Measurements from ENCODE around the gene INPP5B.
"Not testable (repeated sequence)": the region's sequence is repeated elsewhere in the genome, so short reads cannot be mapped to it uniquely, and the experiment has no call there.

Gene INPP5B

DNA sequence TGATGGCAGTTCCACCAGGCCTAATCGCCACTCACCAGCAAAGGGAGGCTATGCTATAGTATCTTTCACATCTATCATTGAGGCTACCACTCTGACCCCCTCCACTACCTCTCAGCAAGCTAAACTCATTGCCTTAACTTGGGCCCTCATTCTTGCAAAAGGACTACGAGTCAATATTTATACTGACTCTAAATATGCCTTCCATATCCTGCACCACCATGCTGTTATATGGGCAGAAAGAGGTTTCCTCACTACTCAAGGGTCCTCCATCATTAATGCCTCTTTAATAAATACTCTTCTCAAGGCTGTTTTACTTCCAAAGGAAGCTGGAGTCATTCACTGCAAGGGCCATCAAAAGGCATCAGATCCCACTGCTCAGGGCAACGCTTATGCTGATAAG lies 35.4 kb downstream of the INPP5B start:
- not testable (repeated sequence) for DNase-seq (ENCODE audit: low read depth)

DNA sequence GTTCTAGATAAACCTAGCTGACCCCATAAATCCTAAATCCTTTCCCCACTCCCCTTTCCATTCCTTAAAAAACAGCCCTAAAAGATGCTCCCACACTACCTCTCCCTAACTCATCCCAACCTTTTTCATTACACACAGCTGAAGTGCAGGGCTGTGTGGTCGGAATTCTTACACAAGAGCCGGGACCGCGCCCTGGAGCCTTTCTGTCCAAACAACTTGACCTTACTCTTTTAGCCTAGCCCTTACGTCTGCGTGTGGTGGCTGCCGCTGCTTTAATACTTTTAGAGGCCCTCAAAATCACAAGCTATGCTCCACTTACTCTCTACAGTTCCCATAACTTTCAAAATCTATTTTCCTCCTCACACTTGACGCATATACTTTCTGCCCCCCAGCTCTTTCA lies 36.0 kb downstream of the INPP5B start:
- not testable (repeated sequence) for DNase-seq (ENCODE audit: low read depth)

DNA sequence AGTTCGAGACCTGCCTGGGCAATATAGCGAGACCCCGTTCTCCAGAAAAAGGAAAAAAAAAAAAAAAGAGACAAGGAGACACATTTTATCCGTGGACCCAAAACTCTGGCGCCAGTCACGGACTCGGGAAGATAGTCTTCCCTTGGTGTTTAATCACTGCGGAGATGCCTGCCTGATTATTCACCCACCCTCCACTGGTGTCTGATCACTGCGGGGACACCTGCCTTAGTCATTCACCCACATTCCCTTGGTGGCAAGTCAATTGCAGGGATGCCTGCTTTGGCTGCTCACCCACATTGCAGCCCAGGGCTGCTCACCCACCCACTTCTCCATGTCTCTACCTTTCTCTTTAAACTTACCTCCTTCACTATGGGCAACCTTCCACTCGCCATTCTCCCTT lies 38.3 kb downstream of the INPP5B start:
- DNase-seq (ENCODE audit: low read depth), result not testable (repeated sequence)

DNA sequence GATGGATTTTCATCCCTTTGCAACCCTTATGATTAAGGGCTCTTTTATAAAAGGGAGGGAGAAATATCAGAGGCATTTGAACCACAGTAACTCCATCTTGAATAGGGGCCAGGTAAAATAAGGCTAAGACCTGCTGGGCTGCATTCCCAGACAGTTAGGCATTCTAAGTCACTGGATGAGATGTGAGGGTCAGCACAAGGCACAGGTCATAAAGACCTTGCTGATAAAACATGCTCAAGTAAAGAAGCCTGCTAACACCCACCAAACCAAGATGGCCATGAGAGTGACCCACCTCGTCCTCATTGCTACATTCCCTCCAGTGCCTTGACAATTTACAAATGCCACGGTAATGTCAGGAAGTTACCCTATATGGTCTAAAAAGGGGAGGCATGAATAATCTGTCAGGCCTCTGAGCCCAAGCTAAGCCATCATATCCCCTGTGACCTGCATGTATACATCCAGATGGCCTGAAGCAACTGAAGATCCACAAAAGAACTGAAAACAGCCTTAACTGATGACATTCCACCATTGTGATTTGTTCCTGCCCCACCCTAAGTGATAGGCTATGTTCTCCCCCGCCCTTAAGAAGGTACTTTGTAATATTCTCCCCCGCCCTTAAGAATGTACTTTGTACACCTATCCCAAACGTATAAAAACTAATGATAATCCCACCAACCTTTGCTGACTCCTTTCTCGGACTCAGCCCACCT lies 39.3 kb downstream of the INPP5B start:
- not testable (repeated sequence) for DNase-seq (ENCODE audit: low read depth)

DNA sequence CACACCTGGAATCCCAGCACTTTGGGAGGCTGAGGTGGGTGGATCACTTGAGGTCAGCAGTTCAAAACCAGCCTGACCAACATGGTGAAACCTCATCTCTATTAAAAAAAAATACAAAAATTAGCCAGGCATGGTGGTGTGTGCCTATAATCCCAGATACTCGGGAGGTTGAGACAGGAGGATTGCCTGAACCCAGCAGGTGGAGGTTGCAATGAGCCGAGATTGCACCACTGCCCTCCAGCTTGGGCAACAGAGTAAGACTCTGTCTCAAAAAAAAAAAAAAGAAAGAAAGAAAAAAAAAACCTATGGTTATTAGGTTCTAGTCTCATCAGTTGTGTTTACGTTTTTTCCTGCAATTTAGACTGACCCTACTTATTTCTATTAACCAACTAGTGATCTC lies 40.3 kb downstream of the INPP5B start:
- DNase-seq (ENCODE audit: low read depth), result not testable (repeated sequence)

DNA sequence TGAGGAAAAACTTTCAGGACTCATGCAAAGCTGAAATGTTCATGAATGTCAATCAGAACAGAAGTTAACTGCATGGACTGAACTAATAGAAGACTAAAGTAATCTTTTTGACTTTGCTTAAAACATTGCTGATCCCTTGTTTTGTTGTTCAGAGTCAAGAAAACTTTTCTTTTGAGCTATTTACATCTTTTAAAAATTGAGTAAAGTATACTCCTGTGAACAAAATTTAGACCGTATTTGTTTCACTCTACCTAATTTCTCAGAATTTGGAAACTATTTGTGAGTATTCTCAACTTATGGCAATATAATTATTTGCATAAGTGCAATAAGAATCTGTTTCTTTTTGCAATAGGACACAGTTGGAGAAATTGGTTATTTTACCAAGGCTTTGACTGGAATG lies 41.1 kb downstream of the INPP5B start:
- peak; percentile 10 for DNase-seq (ENCODE audit: low read depth)

DNA sequence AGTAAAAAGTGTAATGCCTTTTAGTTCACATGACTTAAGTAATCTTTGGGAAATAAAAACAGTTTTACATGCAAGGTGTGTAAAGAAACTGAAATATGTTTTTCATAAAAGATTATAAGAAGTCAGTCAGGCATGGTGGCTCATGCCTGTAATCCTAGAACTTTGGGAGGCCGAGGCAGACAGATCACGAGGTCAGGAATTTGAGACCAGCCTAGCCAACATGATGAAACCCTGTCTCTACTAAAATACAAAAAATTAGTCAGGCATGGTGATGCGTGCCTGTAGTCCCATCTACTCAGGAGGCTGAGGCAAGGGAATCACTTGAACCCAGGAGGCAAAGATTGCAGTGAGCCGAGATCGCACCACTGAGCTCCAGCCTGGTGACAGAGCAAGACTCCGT lies 42.9 kb downstream of the INPP5B start:
- peak; percentile 35 for DNase-seq (ENCODE audit: low read depth)

DNA sequence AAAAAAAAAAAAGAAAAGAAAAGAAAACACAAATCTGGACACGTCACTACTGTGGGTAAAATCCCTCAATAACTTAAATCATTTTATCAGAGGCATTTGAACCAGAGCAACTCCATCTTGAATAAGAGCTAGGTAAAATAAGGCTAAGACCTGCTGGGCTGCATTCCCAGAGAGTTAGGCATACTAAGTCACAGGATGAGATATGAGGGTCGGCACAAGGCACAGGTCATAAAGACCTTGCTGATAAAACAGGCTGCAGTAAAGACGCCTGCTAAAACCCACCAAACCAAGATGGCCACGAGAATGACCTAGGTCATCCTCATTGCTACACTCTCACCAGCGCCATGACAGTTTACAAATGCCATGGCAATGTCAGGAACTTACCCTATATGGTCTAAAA lies 43.9 kb downstream of the INPP5B start:
- DNase-seq (ENCODE audit: low read depth), result no peak

DNA sequence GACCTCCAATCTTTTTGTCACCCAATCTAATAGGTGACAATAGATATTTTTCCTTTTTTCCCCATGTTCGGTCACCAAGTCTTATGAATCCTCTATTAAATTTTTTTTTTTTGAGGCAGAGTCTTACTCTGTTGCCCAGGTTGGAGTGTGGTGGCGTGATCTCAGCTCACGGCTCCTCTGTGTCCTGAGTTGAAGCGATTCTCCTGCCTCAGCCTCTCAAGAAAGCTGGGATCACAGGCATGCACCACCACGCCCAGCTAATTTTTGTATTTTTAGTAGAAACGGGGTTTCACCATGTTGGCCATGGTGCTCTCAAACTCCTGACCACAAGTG lies 45.0 kb downstream of the INPP5B start:
- no peak for DNase-seq (ENCODE audit: low read depth)

DNA sequence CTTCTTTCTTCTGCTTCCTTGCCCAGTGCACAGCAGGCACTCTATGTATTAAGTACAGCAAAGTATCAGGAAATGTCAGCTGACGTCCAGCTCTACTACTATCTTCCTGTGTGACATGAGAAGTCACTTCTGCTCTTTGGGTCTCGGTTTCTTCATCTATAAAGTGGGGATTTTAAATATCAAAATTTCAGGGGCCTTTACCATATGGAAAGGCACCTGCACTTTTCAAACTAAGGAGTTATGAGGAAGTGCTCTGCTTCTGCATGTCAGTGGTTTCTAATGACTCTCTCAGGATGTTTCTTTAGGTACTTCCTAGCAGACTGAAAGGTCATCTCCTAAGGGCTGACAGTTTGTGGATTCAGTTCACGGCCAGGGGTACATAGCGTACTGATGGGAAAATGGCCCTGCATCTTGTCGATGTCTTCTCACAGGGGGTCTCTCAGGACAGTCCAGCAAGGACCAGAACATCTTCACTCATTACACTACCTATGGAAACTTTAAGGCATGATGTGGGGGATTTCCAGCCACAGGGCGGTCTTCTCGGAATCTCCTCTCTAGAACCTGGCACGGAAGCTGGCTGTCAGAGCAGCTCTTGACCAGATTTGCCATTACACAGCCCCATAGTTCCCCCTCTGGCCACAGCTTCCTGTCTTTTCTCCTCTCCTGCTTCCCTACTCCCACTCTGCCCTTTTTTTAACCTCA lies 45.5 kb downstream of the INPP5B start:
- DNase-seq (ENCODE audit: low read depth), result no peak

DNA sequence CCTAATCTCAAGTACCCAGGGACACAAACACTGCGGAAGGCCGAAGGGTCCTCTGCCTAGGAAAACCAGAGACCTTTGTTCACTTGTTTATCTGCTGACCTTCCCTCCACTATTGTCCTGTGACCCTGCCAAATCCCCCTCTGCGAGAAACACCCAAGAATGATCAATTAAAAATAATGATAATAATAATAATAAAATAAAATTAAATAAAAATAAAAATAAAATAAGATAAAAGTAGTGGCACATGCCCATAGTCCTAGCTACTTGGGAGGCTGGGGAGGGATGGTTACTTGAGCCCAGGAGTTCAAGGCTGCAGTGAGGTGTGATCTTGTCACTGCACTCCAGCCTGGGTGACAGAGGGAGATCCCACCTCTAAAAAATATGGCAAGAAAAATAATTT lies 49.3 kb downstream of the INPP5B start:
- not testable (repeated sequence) for DNase-seq (ENCODE audit: low read depth)

DNA sequence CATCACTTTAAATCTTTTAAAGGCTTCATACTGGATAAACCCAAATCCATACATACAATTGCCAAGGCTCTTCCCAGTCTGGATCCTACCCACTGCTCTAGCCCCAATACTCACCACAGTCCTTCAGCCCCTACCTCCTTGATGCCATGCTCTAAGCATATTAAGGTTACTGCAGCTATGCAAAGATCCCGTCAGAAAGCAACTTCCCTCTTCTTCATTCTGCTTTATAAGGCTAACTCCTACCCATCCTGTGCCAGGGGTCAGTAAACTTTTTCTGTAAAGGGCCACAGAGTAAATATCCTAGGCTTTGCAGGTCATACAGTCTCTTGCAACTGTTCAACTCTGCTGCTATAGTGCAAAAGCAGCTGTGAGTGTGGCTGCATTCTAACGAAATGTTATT lies 53.2 kb downstream of the INPP5B start:
- no peak for DNase-seq (ENCODE audit: low read depth)

DNA sequence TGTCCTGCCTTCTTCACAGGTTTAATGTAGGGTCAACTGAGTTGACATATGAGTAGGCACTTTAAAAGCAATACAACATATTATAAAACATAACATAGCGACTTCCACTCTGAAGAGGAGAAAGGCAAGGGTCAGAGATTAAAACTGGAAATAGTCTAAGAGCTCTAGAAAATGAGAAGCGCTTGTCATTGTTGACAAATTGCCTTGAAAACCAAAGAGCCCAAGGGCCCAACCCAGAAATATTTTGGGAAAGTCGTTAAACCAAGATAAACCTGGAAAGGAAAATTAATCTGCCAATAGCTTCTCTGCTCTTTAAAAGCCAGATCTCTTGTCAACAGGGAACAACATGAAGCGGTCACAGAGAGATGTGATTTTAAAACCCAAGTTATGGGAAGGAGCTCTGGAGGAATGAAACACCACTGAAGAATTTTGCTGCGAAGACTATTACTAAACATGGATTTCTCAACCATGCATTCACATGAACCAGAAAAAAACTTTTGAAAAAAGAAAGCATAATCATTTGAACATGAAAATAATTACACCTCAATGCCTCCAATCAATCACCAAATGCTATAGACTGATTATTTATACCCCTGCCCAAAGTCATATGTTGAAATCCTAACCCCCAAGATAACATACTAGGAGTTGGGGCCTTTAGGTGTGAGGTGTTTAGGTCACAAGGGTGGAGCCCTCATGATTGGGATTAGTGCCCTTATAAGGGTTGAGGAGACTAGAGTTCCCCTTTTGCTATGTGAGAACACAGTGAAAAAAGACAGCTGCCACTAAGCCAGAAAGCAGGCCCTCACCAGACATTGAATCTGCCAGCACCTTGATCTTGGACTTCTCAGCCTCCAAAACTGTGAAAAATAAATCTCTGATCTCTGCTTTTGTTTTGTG lies 54.5 kb downstream of the INPP5B start:
- peak; percentile 53 for DNase-seq (ENCODE audit: low read depth)

DNA sequence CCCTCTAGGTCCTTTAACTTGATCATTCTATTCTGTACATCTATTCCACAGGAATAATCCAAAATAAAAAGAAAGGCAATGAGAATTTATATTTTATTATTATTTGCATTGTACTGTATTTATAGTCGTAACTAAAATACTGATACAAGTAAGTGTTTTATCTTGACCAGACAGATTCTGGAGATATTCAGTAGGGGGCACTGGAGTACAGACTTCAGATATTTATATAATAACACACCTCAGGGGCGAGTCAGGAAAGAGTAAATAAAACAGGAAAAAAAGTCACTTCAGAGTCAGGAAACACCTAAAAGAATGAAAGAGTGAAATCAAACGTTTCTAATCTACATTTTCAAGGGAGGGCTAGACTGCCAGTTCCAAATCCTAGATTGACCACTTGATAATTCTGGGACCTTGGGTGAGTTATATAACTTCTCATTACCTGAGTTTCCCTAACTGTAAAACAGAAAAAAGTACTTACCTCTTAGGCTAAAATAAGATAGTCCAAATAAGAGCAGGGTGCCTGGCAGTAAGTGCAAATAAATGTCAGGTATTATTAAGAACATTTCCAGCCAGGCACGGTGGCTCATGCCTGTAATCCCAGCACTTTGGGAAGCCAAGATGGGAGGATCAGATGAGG lies 56.4 kb downstream of the INPP5B start:
- DNase-seq (ENCODE audit: low read depth), result peak; percentile 7

DNA sequence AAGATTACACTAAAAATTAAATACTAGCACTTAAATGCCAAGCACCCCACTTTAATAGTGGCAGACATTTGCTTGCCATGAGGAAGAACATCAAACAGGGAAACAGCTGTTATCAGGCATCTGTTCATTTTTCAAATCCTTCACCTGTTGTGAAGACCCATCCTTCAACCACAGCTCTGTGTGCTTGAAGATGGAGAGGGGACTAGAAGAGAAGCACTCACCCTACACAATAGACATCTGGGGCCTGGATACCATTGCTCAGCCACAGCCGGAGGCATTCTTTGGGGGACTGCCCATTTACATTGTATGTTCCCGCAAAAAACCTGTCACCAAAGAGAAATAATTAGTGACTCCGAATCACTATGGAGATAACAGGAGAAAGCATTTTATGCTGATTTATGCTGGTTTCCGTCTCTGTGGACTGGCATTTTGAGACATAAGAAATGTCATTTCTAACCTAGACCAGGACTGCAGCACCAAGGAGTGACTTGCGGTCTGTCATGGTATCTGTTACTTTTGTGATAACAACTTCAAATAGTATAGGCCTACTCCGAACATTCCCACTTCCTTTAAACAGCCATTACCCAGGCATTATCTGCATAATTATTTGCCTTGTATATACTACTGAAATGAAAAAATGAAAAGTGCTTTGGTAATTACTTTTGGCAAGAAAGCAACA lies 58.7 kb downstream of the INPP5B start:
- DNase-seq (ENCODE audit: low read depth), result no peak

DNA sequence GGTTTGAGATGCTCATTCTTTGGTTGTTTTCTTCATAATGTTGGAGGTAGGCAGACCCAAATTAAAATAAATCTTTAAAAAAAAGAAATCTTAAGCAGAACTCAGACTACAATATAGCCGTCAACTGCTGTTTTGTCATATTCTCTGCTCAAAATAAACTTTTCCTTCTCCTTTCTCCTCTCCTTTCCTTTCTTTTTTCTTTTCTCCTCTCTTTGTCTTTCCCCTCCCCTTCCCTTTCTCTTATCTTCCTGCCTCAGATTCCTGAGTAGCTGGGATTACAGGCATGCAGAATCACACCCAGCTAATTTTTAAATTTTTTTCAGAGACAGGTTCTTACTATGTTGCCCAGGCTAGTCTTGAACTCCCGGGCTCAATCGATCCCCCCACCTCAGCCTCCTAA lies 62.7 kb downstream of the INPP5B start:
- DNase-seq (ENCODE audit: low read depth), result no peak

DNA sequence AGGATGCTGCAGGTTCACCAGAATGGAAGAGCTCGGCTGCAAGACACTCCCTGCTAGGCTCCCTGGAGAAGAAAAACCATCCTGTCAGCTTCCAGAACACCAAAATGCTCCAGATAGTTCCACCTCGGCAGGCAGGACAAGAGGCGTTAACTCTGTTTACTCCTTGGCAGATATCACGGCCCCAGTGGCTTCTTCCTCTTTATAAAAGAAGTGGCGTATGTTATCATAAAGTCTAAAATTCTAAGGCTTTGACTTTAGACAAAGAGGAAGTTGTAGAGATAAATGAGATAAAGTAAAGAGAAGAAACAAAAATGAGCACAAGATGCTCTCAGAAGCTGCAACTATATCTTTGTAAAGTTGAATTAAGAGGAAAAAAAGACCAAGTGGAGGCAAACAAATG lies 63.2 kb downstream of the INPP5B start:
- DNase-seq (ENCODE audit: low read depth), result no peak

DNA sequence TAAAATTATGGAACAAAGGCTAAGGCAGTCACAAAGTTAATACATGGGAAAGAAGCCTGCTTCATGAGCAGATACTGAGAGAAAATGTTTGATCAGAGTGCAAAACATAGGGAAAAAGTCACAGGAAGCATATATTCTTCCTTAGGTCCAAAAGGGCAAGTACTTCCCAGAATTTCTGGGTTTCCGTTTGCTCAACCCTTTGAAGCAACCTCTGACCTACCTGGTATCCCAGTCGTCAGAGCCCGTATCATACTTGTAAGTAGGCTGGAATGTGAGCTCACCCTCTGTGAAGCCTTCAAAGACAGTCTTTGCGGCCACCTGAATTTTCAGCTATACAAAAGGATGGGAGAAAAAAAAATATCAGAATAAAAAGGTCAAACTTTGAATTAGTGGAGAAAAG lies 67.0 kb downstream of the INPP5B start:
- DNase-seq (ENCODE audit: low read depth), result no peak

DNA sequence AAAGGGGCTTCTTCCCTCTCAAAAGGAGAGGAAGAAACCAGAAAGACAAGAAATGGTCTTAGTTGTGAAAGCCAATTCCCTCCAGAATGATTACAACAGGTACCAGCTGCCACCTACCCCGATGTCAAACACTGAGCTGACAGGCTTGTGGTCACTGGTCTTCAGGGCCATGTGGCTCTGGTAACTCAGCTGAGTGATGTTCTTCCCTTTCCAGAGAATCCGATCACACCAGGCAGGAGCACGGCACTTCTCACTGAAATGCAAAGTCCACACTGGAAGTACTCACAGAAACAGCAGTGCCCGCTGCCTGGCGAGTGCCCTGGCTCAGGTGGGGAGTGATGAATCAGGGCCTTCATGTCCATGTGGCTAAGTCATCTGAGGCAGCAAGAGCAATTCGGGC lies 68.8 kb downstream of the INPP5B start:
- DNase-seq (ENCODE audit: low read depth), result no peak

DNA sequence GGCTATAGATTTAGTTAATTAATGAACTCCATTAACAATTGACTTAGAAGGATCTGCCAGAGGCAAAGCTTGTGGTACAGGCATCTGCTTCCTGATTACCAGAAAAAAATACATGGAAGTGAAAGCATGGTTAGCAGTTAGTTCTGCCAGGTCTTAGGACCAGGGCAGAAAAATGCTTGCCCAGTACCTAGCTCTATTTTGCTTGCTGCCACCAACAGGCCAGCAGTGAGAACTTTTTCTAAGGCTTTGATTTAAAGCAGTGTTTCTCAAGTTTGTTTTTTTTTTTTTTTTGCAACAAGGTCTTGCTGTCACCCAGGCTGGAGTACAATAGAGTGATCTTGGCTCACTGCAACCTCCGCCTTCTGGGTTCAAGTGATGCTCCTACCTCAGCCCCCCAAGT lies 71.0 kb downstream of the INPP5B start:
- DNase-seq (ENCODE audit: low read depth), result peak; percentile 10

DNA sequence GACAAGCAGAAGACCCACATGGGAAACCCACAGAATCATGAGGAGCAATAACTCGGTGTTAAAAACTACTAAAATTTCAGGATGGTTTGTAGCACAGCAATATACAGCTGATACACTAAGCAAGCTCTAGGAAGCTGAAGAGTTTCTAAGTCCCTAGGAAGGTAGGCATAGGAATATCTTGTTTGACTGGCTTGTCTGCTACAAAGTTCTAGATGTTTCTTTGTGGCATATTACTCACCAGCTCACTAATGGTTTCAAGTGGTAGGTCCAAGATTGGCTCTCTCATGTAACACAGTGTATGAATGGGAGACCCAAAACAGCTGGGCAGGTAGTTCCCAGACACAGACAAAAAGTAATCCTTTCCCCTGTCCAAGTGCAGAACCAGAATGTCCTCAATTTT lies 74.2 kb downstream of the INPP5B start:
- no peak for DNase-seq (ENCODE audit: low read depth)

DNA sequence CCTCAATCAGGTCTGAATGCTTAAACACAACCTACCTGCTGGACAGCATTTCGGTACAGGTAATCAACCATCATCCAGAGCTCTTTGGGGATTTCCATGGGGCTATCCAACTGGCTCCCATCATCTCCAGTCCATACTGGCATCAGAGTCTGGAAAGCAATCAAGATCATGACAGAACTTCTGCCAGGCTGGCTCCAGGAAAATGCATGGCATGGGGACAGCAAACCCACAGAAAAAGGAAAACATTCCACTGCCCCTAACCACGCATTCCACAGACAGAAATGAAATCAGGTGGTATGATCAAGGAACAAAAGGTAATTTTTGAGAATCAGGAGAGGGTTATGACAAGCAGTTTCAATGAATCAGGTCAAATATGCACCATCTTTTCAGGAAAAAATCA lies 78.4 kb downstream of the INPP5B start:
- no peak for DNase-seq (ENCODE audit: low read depth)
